ENCODE measurements around the gene NAGA.

NAGA gene

DNA sequence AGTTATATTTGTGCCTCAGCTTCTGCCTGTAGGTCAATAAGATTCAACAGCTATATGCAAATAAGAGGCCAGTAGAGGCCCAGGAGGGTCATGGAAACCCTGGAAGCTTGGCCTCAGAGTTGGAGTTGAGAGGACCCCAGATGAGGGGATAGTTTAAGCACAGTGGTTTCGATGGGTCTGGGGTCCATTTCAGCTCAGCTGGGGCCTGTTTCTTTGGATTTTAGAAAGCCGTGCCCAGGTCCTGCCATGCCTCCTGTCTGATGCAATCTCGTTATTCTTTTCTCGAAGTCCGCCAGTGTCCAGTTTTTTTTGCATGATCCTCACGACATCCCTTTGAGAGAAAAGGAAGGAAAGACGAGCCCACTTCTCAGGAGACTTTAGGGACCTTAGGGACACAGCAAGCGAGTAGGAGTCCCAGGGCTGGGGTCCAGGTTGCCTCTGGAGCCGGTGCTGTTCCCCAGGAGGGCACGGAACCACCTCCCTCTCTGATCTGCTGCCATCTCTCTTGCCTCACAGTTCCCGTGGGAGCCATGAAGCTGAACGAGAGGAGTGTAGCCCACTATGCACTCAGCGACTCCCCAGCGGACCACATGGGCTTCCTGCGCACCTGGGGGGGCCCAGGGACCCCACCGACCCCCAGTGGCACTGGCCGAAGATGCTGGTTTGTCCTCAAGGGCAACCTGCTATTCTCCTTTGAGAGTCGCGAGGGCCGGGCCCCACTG lies 6.3 kb upstream of the NAGA start:
- Histone ChIP-seq H4K20me1 (ENCODE audit: insufficient read depth) (no peaks in the 10 kb centered on the region), H3K4me2 (no peak overlapping the region), H3K4me3 (IDR thresholded peaks at IDR 0.05; ENCODE audit: insufficient read depth, low read depth, low read length) (no peak overlapping the region), H3K27ac (no peak overlapping the region), H3K36me3 (ENCODE audit: insufficient read depth) (no peaks in the 10 kb centered on the region), H2AFZ (ENCODE audit: low read depth) (no peak overlapping the region), H3K79me2 (ENCODE audit: insufficient read depth, low read depth) (peaks cover 11% of the 10 kb centered on the region; the same call in 1 of the 2 replicates), H3K27me3 (ENCODE audit: insufficient read depth, low read depth) (no peaks in the 10 kb centered on the region), H3K4me1 (ENCODE audit: low read depth, poor library complexity, severe bottlenecking) (peaks cover under 1% of the 10 kb centered on the region), H3K9ac (no peak overlapping the region)
- TF ChIP-seq, protein P1, sequence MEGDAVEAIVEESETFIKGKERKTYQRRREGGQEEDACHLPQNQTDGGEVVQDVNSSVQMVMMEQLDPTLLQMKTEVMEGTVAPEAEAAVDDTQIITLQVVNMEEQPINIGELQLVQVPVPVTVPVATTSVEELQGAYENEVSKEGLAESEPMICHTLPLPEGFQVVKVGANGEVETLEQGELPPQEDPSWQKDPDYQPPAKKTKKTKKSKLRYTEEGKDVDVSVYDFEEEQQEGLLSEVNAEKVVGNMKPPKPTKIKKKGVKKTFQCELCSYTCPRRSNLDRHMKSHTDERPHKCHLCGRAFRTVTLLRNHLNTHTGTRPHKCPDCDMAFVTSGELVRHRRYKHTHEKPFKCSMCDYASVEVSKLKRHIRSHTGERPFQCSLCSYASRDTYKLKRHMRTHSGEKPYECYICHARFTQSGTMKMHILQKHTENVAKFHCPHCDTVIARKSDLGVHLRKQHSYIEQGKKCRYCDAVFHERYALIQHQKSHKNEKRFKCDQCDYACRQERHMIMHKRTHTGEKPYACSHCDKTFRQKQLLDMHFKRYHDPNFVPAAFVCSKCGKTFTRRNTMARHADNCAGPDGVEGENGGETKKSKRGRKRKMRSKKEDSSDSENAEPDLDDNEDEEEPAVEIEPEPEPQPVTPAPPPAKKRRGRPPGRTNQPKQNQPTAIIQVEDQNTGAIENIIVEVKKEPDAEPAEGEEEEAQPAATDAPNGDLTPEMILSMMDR (conservative IDR thresholded peaks at IDR 0.05; ENCODE audit: low read depth, low read length) = no peak

DNA sequence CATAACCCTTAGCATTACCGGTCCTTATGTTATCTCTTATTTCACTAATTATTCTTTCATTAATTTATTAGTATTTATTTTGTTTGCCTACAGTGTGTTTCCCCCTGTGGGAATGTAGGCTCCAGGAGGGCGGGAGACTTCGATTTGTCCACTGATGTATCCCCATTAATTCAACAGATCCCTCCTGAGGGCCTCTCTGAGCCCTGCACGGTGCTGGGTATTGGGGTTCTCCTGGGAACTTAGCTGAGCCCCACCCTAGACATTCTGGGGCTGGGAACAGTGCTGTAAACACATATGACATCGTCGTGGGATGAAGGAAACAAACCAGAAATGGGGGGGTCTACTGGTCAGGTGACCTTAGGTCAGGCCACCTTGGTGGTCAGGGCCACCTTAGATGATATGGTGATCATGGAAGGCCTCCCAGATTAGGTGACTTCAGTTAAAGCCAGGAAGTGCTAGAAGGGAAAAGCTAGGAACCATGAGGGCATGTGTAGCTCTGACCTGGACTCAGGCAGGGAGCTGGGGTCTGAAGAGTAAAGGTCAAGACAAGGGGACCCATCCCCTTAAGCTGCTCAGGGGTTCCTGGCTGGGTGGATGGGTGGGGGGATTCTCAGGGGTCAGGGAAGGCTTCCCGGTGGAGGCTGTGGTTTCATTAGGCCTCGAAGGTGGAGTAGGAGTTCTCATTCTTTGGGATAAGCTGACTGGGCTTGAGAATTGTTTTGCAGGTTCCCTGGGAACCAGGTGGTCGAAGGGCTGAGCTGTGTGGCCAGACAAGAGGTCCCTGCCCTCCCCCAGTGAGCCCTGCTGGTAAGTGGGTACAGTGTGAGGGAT lies 4.4 kb upstream of the NAGA start:
- H3K79me2 ChIP-seq (ENCODE audit: insufficient read depth, low read depth) = peaks cover under 1% of the 10 kb centered on the region; the same call in 1 of the 2 replicates
- H3K36me3 ChIP-seq (ENCODE audit: insufficient read depth) = no peaks in the 10 kb centered on the region
- TF ChIP-seq, protein P1 (conservative IDR thresholded peaks at IDR 0.05; ENCODE audit: low read depth, low read length) = no peak
- no peak overlapping the region for H3K9ac ChIP-seq
- no peaks in the 10 kb centered on the region for H4K20me1 ChIP-seq (ENCODE audit: insufficient read depth)
- H3K27ac ChIP-seq = no peak overlapping the region
- no peaks in the 10 kb centered on the region for H3K27me3 ChIP-seq (ENCODE audit: insufficient read depth, low read depth)
- H2AFZ ChIP-seq (ENCODE audit: low read depth) = no peak overlapping the region
- H3K4me1 ChIP-seq (ENCODE audit: low read depth, poor library complexity, severe bottlenecking) = peaks cover 8% of the 10 kb centered on the region
- no peak overlapping the region for H3K4me2 ChIP-seq
- H3K4me3 ChIP-seq (IDR thresholded peaks at IDR 0.05; ENCODE audit: insufficient read depth, low read depth, low read length) = no peak overlapping the region

DNA sequence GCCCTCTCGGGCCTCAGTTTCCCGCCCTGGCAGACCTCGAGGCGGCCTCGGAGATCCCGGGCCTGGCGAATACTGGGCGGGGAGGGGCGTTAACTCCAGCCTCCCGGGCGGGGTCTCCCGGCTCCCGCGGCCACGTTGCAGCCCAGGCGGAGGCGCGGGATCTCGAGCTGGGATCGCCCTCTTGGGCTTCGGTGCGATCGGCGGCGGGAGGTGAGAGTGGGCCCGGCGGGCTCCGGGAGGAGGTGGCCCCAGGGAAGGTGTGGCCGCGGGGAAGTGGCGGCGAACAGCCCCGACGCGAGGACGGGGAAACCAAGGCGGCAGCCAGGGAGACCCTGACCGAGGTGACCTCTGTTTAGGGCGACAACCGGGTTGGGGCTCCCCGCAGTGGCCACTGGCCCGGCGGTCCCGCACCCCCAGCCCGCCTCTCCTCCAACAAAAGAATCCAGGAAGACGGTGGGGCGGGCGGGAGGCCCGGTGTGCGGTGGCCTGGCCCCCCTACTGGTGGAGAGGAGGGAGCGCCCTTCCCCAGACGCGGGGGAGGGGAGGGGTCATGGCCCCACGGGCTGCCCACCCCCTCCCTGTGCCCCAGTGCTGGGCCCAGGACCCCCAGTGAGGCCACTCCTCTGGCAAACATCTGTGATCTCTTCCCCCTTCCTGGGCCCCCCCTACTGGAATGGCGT lies 3.7 kb upstream of the NAGA start, which contains the start of gene PHETA2:
Gene PHETA2, plus strand, starts transcription at position 117 of the 680 bp plus-strand sequence. CDS start 3,046 bp downstream, outside the sequence.
- H3K27me3 ChIP-seq (ENCODE audit: insufficient read depth, low read depth) = no peaks in the 10 kb centered on the region
- no peaks in the 10 kb centered on the region for H3K36me3 ChIP-seq (ENCODE audit: insufficient read depth)
- no peak within 1 kb of the TSS for H3K4me3 ChIP-seq (IDR thresholded peaks at IDR 0.05; ENCODE audit: insufficient read depth, low read depth, low read length)
- H3K9ac ChIP-seq = no peak within 1 kb of the TSS
- no peak within 1 kb of the TSS for H2AFZ ChIP-seq (ENCODE audit: low read depth)
- H3K4me2 ChIP-seq = no peak within 1 kb of the TSS
- H3K79me2 ChIP-seq (ENCODE audit: insufficient read depth, low read depth) = no peaks in the 10 kb centered on the region
- no peaks in the 10 kb centered on the region for H4K20me1 ChIP-seq (ENCODE audit: insufficient read depth)
- no peak within 1 kb of the TSS for H3K27ac ChIP-seq
- TF ChIP-seq, protein P1 (conservative IDR thresholded peaks at IDR 0.05; ENCODE audit: low read depth, low read length) = no peak
- H3K4me1 ChIP-seq (ENCODE audit: low read depth, poor library complexity, severe bottlenecking) = peaks cover 14% of the 10 kb centered on the region

DNA sequence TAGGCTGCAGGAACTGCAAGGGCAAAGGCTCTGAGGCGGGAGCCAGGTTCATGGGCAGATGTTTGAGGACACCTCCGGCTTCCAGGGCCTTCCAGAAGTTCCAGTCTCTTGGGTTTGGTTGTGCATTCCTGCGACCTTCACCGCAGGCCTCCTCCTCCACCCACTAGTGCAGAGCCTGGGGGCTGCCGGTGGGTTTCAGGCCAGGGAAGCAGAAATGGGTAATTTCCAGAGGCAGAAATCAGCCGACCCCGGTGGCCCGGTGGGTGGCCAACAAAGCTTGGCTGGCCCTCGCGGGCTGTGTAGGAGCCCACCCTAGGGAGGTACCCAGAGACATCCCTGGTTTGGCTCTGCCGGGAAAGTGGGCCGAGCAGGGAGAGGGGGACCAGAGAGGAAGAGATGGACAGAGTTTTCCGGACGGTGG lies 3.0 kb upstream of the NAGA start:
- no peaks in the 10 kb centered on the region for H4K20me1 ChIP-seq (ENCODE audit: insufficient read depth)
- H3K4me1 ChIP-seq (ENCODE audit: low read depth, poor library complexity, severe bottlenecking) = peaks cover 14% of the 10 kb centered on the region
- TF ChIP-seq, protein P1 (conservative IDR thresholded peaks at IDR 0.05; ENCODE audit: low read depth, low read length) = no peak
- H2AFZ ChIP-seq (ENCODE audit: low read depth) = no peak overlapping the region
- H3K4me3 ChIP-seq (IDR thresholded peaks at IDR 0.05; ENCODE audit: insufficient read depth, low read depth, low read length) = no peak overlapping the region
- H3K36me3 ChIP-seq (ENCODE audit: insufficient read depth) = no peaks in the 10 kb centered on the region
- H3K4me2 ChIP-seq = no peak overlapping the region
- H3K9ac ChIP-seq = no peak overlapping the region
- H3K27me3 ChIP-seq (ENCODE audit: insufficient read depth, low read depth) = no peaks in the 10 kb centered on the region
- no peaks in the 10 kb centered on the region for H3K79me2 ChIP-seq (ENCODE audit: insufficient read depth, low read depth)
- no peak overlapping the region for H3K27ac ChIP-seq
